Neural progenitor cell (in vitro differentiated cells): Measurements from ENCODE around the gene DMRTA1. TPM values are rescaled to one million over a fixed set of nuclear protein-coding genes. Genes with fewer than 3 reads are reported as not detected.

Experiments used
- DNase-seq: peaks from one replicate; pipeline ENCODE4 v3.0.0-alpha.2; 2016; ENCODE audit warnings: low spot score
- H2AFZ ChIP-seq: fragments of 200-600 bp; sonication (generic); replicated peaks from 2 replicates; pipeline ENCODE4 v1.6.1; 2016; ENCODE audit warnings: antibody characterized with exemption
- H3F3A ChIP-seq: fragments of 200-600 bp; sonication (generic); 2 replicates; pipeline ENCODE4 v1.6.1; 2016; ENCODE audit warnings: antibody characterized with exemption, low read depth
- H3K27ac ChIP-seq: fragments of 200-600 bp; sonication (generic); 2 replicates; pipeline ENCODE4 v1.5.1; 2016; ENCODE audit warnings: mild to moderate bottlenecking
- H3K27me3 ChIP-seq: fragments of 200-600 bp; sonication (generic); 2 replicates; pipeline ENCODE4 v1.6.1; 2016; ENCODE audit warnings: mild to moderate bottlenecking, moderate library complexity
- H3K36me3 ChIP-seq: fragments of 200-600 bp; sonication (generic); 2 replicates; pipeline ENCODE4 v1.5.1; 2016
- H3K4me1 ChIP-seq: fragments of 200-600 bp; sonication (generic); 2 replicates; pipeline ENCODE4 v1.6.1; 2016; ENCODE audit warnings: mixed run types
- H3K4me2 ChIP-seq: fragments of 200-600 bp; sonication (generic); 2 replicates; pipeline ENCODE4 v1.6.1; 2016
- H3K4me3 ChIP-seq: fragments of 200-600 bp; sonication (generic); 2 replicates; pipeline ENCODE4 v1.5.1; 2016
- H3K79me2 ChIP-seq: fragments of 200-600 bp; sonication (generic); 2 replicates; pipeline ENCODE4 v1.6.1; 2016; ENCODE audit warnings: low read depth
- H3K9ac ChIP-seq: fragments of 200-600 bp; sonication (generic); 2 replicates; pipeline ENCODE4 v1.6.1; 2016
- H3K9me3 ChIP-seq: fragments of 200-600 bp; sonication (generic); 2 replicates; pipeline ENCODE4 v1.5.1; 2016; ENCODE audit warnings: low read depth
- H4K20me1 ChIP-seq: fragments of 200-600 bp; sonication (generic); 2 replicates; pipeline ENCODE4 v1.6.1; 2016; ENCODE audit warnings: low read depth
- H3K27ac Mint-ChIP-seq: 3 replicates; pipeline ENCODE4 v1.8.0; 2021; ENCODE audit warnings: mixed read lengths
- H3K27me3 Mint-ChIP-seq: 2 replicates; pipeline ENCODE4 v1.8.0; 2022; ENCODE audit warnings: low read depth, mild to moderate bottlenecking, inconsistent platforms, moderate library complexity, mixed read lengths; ENCODE audit not compliant: insufficient read depth
- H3K36me3 Mint-ChIP-seq: 3 replicates; pipeline ENCODE4 v1.8.0; 2021; ENCODE audit warnings: mixed read lengths
- H3K4me1 Mint-ChIP-seq: 3 replicates; pipeline ENCODE4 v1.8.0; 2021; ENCODE audit warnings: mixed read lengths
- H3K4me3 Mint-ChIP-seq: 3 replicates; pipeline ENCODE4 v1.8.0; 2021; ENCODE audit warnings: mild to moderate bottlenecking, moderate library complexity, mixed read lengths
- H3K9me3 Mint-ChIP-seq: 3 replicates; pipeline ENCODE4 v1.8.0; 2020; ENCODE audit warnings: mixed read lengths
- CTCF ChIP-seq: fragments of 200-600 bp; sonication (generic); IDR thresholded peaks from 2 replicates; pipeline ENCODE4 v1.5.1; 2017; ENCODE audit warnings: antibody characterized with exemption, mild to moderate bottlenecking
- EZH2 ChIP-seq: fragments of 200-600 bp; sonication (generic); IDR thresholded peaks from 2 replicates; pipeline ENCODE4 v1.6.1; 2017; ENCODE audit warnings: antibody characterized with exemption, mild to moderate bottlenecking, moderate library complexity
- EZH2phosphoT487 ChIP-seq: fragments of 200-600 bp; sonication (generic); IDR thresholded peaks from 2 replicates; pipeline ENCODE4 v1.6.1; 2017; ENCODE audit warnings: antibody characterized with exemption
- total RNA-seq: library from RNA; depleted of rRNA; stranded (reverse); fragments of >200 nt; gene quantifications from 2 replicates; pipeline ENCODE4 v1.2.3, GENCODE V29; 2015; ENCODE audit warnings: low replicate concordance

The DMRTA1 gene
- total RNA-seq, 1 donor from 2014 or later = 21.3 TPM

- Histone ChIP-seq H3K27ac (no peak overlapping the region), H2AFZ (no peak overlapping the region), H3K4me2 (peak overlapping the region; percentile 83), H3K79me2 (peaks cover 32% of the 10 kb centered on the region), H3F3A (peaks cover 27% of the 10 kb centered on the region), H3K27me3 (peaks cover 36% of the 10 kb centered on the region), H3K4me1 (peaks cover 29% of the 10 kb centered on the region), H4K20me1 (no peaks in the 10 kb centered on the region), H3K36me3 (peaks cover 6% of the 10 kb centered on the region), H3K4me3 (peak overlapping the region; percentile 67), H3K9me3 (no peaks in the 10 kb centered on the region), H3K9ac (no peak overlapping the region)
- peaks cover 18% of the 10 kb centered on the region for H3K36me3 Mint-ChIP-seq
- DNase-seq = no peak
- peak overlapping the region; percentile 65 for H3K27ac Mint-ChIP-seq
- peaks cover 2% of the 10 kb centered on the region for H3K27me3 Mint-ChIP-seq
- peak overlapping the region; percentile 90 for H3K4me3 Mint-ChIP-seq
- H3K9me3 Mint-ChIP-seq = no peaks in the 10 kb centered on the region
- TF ChIP-seq EZH2phosphoT487 = no peak
- no peak for TF ChIP-seq CTCF
- TF ChIP-seq EZH2 = no peak
- H3K4me1 Mint-ChIP-seq = peaks cover 10% of the 10 kb centered on the region
These were observed 3.1 kb downstream of the DMRTA1 start for GRCh38 chr9:22449719-22450118.

GRCh38 chr9:22452415-22453010, 5.9 kb downstream of the DMRTA1 start:
- TF ChIP-seq EZH2phosphoT487 = no peak
- peak; percentile 98 for TF ChIP-seq CTCF
- peaks cover 6% of the 10 kb centered on the region for H3K36me3 ChIP-seq
- Mint-ChIP-seq H3K27me3 (no peaks in the 10 kb centered on the region), H3K4me1 (peaks cover 3% of the 10 kb centered on the region), H3K9me3 (no peaks in the 10 kb centered on the region), H3K27ac (no peak overlapping the region), H3K36me3 (peaks cover 34% of the 10 kb centered on the region), H3K4me3 (peak overlapping the region; percentile 63)
- H3K4me3 ChIP-seq = no peak overlapping the region
- no peak overlapping the region for H3K27ac ChIP-seq
- H3F3A ChIP-seq = peaks cover 12% of the 10 kb centered on the region
- peaks cover 29% of the 10 kb centered on the region for H3K4me1 ChIP-seq
- peaks cover 32% of the 10 kb centered on the region for H3K79me2 ChIP-seq
- no peak overlapping the region for H2AFZ ChIP-seq
- H4K20me1 ChIP-seq = no peaks in the 10 kb centered on the region
- peak; percentile 57 for DNase-seq
- no peaks in the 10 kb centered on the region for H3K9me3 ChIP-seq
- no peak overlapping the region for H3K4me2 ChIP-seq
- H3K9ac ChIP-seq = no peak overlapping the region
- peaks cover 17% of the 10 kb centered on the region for H3K27me3 ChIP-seq

GRCh38 chr9:22454016-22454415, 7.4 kb downstream of the DMRTA1 start:
- H4K20me1 ChIP-seq = no peaks in the 10 kb centered on the region
- H3K4me3 ChIP-seq = no peak overlapping the region
- Mint-ChIP-seq H3K36me3 (peaks cover 40% of the 10 kb centered on the region), H3K27ac (no peak overlapping the region), H3K9me3 (no peaks in the 10 kb centered on the region), H3K4me1 (peaks cover 3% of the 10 kb centered on the region), H3K4me3 (no peak overlapping the region), H3K27me3 (no peaks in the 10 kb centered on the region)
- peaks cover 2% of the 10 kb centered on the region for H3K27me3 ChIP-seq
- no peak for TF ChIP-seq EZH2phosphoT487
- TF ChIP-seq CTCF = no peak
- TF ChIP-seq EZH2 = no peak
- H3K79me2 ChIP-seq = peaks cover 26% of the 10 kb centered on the region
- H3K27ac ChIP-seq = no peak overlapping the region
- no peaks in the 10 kb centered on the region for H3F3A ChIP-seq
- no peaks in the 10 kb centered on the region for H3K9me3 ChIP-seq
- H3K4me1 ChIP-seq = peaks cover 23% of the 10 kb centered on the region
- no peak for DNase-seq
- no peak overlapping the region for H2AFZ ChIP-seq
- H3K36me3 ChIP-seq = peaks cover 6% of the 10 kb centered on the region
- no peak overlapping the region for H3K4me2 ChIP-seq
- H3K9ac ChIP-seq = no peak overlapping the region
